ENCODE data around the gene ALDH1A2.

DNA sequence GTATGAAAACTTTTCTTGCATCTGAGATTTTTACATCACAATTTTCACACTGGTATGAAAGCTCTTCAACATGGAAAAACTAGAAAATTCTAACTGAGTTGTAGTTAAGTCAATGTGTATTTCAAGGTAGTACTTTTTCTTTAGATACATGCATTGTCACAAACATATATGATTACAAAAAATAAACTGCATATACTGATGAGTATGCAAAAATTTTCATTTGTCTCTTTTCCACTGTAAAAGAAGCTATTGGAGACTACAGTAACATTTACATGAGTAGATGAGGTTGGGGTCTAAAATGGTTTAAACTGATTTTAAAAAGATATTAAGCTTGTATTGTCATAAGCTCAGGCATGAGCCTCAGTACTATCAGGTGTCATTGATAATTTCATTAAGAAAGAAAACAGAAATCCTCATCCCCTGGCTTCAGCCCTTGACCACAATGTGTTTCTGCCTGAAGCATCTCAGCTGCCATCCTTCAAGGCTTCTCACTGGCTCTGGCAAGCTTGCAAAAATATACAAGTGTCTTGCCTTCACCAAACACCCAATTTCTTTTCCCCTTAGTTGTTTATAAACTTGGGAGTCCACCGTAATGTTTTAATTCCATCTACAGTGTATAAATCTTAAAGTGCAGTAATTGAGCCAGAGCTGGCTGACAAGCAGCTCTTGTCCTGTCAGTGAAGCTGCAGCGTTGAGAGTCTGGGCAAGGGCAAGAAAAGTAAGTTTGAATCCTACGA lies 71.9 kb downstream of the ALDH1A2 start:
- TF ChIP-seq SMC3 (conservative IDR thresholded peaks at IDR 0.05; ENCODE audit: poor library complexity): no peak
- TF ChIP-seq, protein P1, sequence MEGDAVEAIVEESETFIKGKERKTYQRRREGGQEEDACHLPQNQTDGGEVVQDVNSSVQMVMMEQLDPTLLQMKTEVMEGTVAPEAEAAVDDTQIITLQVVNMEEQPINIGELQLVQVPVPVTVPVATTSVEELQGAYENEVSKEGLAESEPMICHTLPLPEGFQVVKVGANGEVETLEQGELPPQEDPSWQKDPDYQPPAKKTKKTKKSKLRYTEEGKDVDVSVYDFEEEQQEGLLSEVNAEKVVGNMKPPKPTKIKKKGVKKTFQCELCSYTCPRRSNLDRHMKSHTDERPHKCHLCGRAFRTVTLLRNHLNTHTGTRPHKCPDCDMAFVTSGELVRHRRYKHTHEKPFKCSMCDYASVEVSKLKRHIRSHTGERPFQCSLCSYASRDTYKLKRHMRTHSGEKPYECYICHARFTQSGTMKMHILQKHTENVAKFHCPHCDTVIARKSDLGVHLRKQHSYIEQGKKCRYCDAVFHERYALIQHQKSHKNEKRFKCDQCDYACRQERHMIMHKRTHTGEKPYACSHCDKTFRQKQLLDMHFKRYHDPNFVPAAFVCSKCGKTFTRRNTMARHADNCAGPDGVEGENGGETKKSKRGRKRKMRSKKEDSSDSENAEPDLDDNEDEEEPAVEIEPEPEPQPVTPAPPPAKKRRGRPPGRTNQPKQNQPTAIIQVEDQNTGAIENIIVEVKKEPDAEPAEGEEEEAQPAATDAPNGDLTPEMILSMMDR (IDR thresholded peaks at IDR 0.05; ENCODE audit: poor library complexity, severe bottlenecking): no peak
- no peak for TF ChIP-seq POLR2AphosphoS5 (IDR thresholded peaks at IDR 0.05)
- TF ChIP-seq TAF1 (IDR thresholded peaks at IDR 0.05; ENCODE audit: low read depth): no peak
- no peak for TF ChIP-seq RAD21 (conservative IDR thresholded peaks at IDR 0.05)

Data from neural cell (in vitro differentiated cells).